B cell (primary cell): Measurements from ENCODE around the gene CDC73.

ENCODE experiments used
- CTCF ChIP-seq: fragments of 200-600 bp; IDR thresholded peaks from one replicate; pipeline ENCODE4 v1.8.0; 2022; ENCODE audit warnings: antibody characterized with exemption, mild to moderate bottlenecking
- EZH2 ChIP-seq: IDR thresholded peaks from 2 replicates; pipeline ENCODE4 v1.6.1; 2012; ENCODE audit warnings: borderline replicate concordance, low read depth, mild to moderate bottlenecking, moderate library complexity, low read length; ENCODE audit not compliant: insufficient read depth, poor library complexity, severe bottlenecking

- TF ChIP-seq CTCF (no peak), EZH2 (no peak)
Observed at GRCh38 chr1:193210996-193211395, 89.2 kb downstream of the CDC73 start.
